GM19467 (cell line): ENCODE results near the gene SLC25A1.

ENCODE experiments used
- ATAC-seq: cut with Tn5 transposase; IDR thresholded peaks from one replicate; pipeline ENCODE4 v1.9.1; 2021; ENCODE audit warnings: mild to moderate bottlenecking, moderate library complexity; ENCODE audit not compliant: unreplicated experiment

Gene SLC25A1

GRCh38 chr22:19126309-19127273, 51.9 kb downstream of the SLC25A1 start:
- ATAC-seq, result no peak
